HG03565 (cell line): ENCODE data around the gene FKBP6.
"Not testable (repeated sequence)": the region's sequence is repeated elsewhere in the genome, so short reads cannot be mapped to it uniquely, and the experiment has no call there.

Experiments used
- ATAC-seq: cut with Tn5 transposase; IDR thresholded peaks from one replicate; pipeline ENCODE4 v1.9.1; 2021; ENCODE audit warnings: mild to moderate bottlenecking, moderate library complexity; ENCODE audit not compliant: unreplicated experiment

The FKBP6 gene

GRCh38 chr7:73354196-73354595 lies 26.2 kb downstream of the FKBP6 start:
- ATAC-seq = no peak

- ATAC-seq = no peak
Measured at GRCh38 chr7:73354821-73355220, 26.9 kb downstream of the FKBP6 start.

GRCh38 chr7:73356159-73356558 lies 28.2 kb downstream of the FKBP6 start:
- ATAC-seq = no peak

- no peak for ATAC-seq
Measured at GRCh38 chr7:73358590-73359275, 30.8 kb downstream of the FKBP6 start.

GRCh38 chr7:73359306-73359705 lies 31.3 kb downstream of the FKBP6 start:
- no peak for ATAC-seq

- no peak for ATAC-seq
Measured at GRCh38 chr7:73359746-73360375, 31.9 kb downstream of the FKBP6 start.

GRCh38 chr7:73360590-73360989 lies 32.6 kb downstream of the FKBP6 start:
- ATAC-seq = not testable (repeated sequence)

- no peak for ATAC-seq
Measured at GRCh38 chr7:73363225-73364005, 35.5 kb downstream of the FKBP6 start.

GRCh38 chr7:73364006-73364728 lies 36.2 kb downstream of the FKBP6 start:
- no peak for ATAC-seq

GRCh38 chr7:73366127-73366526 lies 38.2 kb downstream of the FKBP6 start:
- no peak for ATAC-seq

GRCh38 chr7:73366990-73367389 lies 39.0 kb downstream of the FKBP6 start:
- ATAC-seq = no peak

GRCh38 chr7:73369009-73369408 lies 41.0 kb downstream of the FKBP6 start:
- ATAC-seq = no peak

GRCh38 chr7:73369622-73370021 lies 41.7 kb downstream of the FKBP6 start:
- no peak for ATAC-seq

- ATAC-seq = no peak
Measured at GRCh38 chr7:73373741-73374140, 45.8 kb downstream of the FKBP6 start.

- ATAC-seq = not testable (repeated sequence)
Measured at GRCh38 chr7:73376262-73376661, 48.3 kb downstream of the FKBP6 start.

- ATAC-seq = no peak
Measured at GRCh38 chr7:73376671-73377412, 48.9 kb downstream of the FKBP6 start.

- not testable (repeated sequence) for ATAC-seq
Measured at GRCh38 chr7:73377413-73378200, 49.6 kb downstream of the FKBP6 start.

GRCh38 chr7:73382934-73383503 lies 55.1 kb downstream of the FKBP6 start:
- no peak for ATAC-seq

- no peak for ATAC-seq
Measured at GRCh38 chr7:73387221-73387828, 59.4 kb downstream of the FKBP6 start.
